GM04504 (cell line): ENCODE data around the gene RBFOX2.
"Not testable (repeated sequence)": the region's sequence is repeated elsewhere in the genome, so short reads cannot be mapped to it uniquely, and the experiment has no call there.

ENCODE experiments used
- DNase-seq: peaks from one replicate; pipeline ENCODE4 v3.0.0-alpha.2; 2012; ENCODE audit warnings: low read depth

Gene RBFOX2

GRCh38 chr22:36028646-36029405 lies at the start of gene RBFOX2:
TSS of gene RBFOX2 (minus strand) at chr22:36028824. CDS start at chr22:36028425, 399 bp downstream.
- peak; percentile 93 for DNase-seq

- DNase-seq: peak; percentile 52
Observed at GRCh38 chr22:36077271-36077670, 48.6 kb upstream of the RBFOX2 start.

GRCh38 chr22:36075724-36076123 lies 47.1 kb upstream of the RBFOX2 start:
- no peak for DNase-seq

- DNase-seq: no peak
Observed at GRCh38 chr22:36075230-36075629, 46.6 kb upstream of the RBFOX2 start.

GRCh38 chr22:36073476-36073875 lies 44.9 kb upstream of the RBFOX2 start:
- DNase-seq: no peak

DNA sequence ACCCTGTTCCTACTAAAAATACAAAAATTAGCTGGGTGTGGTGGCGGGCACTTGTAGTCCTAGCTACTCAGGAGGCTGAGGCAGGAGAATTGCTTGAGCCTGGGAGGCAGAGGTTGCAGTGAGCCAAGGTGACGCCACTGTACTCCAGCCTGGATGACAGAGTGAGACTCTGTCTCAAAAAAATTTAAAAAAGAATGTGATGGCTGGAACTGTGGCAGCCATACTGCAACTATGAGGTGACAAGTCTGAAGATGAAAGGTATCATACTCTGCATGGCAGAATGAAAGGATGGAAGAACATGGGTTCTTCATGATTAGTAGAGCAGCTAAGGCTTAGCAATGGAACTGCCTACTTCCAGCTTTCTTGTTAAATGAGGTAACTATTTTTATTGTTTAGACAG lies 42.0 kb upstream of the RBFOX2 start:
- not testable (repeated sequence) for DNase-seq

- no peak for DNase-seq
Observed at GRCh38 chr22:36069368-36069767, 40.7 kb upstream of the RBFOX2 start.

DNA sequence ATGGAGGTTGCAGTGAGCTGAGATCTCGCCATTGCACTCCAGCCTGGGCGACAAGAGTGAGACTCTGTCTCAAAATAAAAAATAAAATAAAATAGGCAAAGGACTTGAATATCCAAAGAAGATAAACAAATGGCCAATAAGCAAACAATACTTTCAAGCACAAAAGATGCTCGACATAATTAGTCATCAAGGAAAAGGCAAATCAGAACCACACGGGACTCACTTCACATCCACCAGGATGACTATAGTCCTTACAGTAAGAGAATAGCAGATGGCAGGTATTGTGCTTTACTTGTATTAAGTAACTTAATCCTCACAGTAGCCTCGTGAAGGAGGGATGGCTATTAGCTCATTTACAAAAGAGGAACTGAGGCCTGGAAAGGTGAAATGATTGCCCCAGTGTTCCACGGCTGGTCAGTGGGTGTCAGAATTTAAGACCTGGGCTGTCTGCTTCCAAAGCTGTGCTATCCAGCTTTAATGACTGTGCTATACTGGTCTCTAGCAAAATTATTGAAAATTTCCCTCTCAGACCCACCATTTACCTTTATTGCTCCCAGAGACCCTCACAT lies 40.2 kb upstream of the RBFOX2 start:
- DNase-seq: no peak

GRCh38 chr22:36067235-36067558 lies 38.6 kb upstream of the RBFOX2 start:
- DNase-seq: no peak

DNA sequence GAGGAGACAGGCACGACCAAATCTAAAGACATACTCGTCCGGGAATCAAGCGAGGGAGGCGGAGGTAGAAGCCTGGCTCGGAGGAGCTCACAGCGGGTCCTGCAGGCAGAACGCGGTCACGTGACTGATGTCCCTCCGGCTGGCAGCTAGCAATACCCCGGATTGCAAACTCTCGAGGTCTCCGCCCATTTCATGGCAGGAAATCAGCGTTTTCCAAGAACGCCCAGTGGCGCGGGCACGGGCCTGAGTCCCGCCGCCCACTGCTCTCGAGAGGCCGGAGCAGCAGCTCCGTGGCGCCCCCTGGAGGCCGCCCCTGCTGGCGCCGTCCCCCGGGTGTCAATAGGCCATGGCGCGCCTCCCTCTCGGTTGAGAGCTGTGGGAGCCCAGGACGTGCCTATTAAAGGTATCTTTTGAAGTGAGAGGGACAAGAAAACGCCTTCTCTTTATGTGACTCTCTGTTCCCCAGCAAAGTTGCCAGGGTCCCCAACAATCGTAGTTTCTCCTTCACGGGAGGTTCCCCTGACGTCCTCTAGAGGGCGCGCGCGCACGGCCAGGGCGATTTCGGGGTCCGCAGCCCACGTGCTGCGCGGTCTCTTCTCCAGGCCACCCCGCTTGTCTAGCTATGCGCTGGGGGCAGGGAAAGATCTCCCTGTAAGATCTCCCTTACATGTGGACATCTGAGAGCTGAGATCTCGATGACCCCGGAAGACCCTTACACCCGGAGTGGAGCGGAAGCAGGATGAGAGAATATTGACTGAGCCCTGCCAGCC lies 37.3 kb upstream of the RBFOX2 start:
- DNase-seq: peak; percentile 89

DNA sequence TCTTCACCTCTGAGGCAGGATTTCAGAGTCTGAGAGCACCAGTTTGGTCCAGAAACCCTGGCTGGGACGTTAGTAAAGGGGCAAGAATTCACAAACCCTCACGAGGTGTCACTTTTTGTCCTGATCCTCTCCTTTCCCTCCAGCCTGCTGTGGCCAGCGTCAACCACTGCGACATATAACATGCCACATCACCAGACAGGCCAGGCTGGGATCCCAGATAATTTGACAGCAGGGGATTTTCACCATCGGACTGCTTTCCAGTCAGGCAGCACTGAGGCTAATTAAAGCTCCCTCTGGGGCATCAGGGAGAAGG lies 36.8 kb upstream of the RBFOX2 start:
- no peak for DNase-seq

DNA sequence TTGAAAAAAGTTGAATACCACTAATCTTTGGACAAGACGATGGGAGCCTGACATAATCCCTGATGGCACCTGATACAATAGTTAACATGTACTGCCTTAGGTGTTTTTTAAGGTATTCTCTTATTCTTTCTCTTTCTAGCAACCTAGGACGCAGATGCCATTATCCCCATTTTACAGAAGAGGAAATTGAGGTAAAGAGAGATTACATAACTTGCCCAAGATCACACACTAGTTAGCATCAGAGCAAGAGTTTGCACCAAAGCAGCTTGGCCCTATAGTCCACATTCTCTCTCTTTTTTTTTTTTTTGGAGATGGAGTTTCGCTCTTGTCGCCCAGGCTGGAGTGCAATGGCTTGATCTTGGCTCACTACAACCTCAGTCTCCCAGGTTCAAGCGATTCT lies 35.7 kb upstream of the RBFOX2 start:
- DNase-seq: no peak

GRCh38 chr22:36056980-36057379 lies 28.4 kb upstream of the RBFOX2 start:
- DNase-seq: no peak

DNA sequence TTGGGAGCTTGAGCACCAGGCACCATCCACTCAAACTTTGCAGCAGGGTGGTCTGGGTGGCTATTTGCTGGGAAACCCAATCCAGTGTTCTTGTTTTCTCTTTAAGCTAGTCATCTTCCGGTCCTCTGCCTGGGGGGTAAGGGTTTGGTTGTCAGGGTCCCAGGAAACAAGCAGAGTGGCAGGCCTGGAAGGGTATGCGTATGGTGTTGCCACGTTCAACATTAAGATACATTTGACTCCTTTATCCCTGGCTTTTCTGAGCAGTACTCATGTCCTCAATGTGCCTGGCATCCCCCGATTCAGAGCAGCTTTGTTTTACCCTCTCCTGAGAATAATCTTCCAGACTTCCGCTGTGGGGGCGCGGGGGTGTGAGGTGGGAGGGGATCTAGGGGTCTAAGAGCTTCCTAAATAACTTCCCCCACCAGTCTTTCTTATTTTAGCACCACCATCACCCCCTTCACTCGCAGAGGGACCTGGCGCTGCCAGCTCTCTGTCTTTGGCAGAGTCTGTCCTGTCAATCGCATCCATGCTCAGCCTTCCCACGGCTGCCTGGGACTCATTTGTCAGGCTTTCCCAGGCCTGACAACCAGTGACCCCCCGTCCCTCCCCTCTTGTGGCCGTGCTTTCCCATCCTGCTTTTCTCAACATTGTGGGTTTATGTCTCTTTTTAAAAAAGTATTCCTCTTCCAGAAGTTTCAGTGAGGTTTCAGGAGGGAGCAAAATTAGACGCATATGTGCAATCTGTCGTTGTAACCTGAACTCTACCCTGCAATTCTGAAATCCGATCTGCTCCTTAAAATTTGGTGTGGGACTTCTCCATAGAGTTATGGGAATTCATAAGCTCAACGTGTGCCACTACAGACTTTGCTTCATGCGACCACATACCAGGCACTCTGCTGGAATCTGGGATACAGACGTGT lies 27.0 kb upstream of the RBFOX2 start:
- DNase-seq: no peak

DNA sequence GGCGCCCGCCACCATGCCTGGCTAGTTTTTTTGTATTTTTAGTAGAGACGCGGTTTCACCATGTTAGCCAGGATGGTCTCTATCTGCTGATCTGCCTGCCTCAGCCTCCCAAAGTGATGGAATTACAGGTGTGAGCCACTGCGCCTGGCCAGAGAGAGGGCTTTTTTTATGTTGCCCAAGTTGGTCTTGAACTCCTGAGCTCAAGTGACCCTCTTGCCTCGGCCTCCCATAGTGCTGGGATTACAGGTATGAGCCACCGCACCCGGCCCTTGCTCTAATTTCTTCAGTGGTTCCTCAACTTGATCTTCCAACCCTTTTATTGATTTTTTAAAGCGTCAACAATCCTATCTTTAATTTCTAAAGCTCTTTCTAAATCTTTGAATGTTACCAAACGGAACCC lies 25.8 kb upstream of the RBFOX2 start:
- DNase-seq: not testable (repeated sequence)

DNA sequence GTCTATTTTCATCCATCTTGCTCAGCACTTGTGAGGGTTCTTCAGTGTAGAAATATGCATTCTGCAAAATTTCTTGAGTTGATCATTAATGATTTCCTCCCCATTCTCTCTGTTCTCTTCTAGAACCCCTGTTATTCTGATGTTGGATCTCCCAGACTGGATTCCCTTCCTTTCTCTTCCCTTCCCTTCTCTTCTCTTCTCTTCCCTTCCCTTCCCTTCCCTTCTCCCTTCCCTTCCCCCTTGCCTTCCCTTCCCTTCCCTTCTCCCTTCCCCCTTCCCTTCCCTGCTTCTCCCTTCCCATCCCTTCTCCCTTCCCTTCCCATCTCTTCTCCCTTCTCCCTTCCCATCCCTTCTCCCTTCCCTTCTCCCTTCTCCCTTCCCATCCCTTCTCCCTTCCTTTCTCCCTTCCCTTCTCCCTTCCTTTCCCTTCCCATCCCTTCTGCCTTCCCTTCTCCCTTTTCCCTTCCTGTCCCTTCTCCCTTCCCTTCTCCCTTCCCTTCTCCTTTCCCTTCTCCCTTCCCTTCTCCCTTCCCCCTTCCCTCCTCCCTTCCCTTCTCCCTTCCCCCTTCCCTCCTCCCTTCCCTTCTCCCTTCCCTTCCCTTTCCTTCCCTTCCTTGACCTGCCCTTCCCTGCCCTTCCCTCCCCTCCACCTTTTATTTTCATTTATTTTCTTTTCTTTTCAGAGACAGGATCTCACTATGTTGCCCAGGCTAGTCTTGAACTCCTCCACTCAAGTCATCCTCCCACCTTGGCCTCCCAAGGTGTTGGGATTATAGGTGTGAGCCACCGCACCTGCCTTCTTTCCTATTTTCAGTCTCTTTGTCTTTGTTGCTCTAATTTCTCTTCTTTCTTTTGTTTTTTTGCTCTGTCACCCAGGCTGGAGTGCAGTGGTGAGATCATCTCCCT lies 24.9 kb upstream of the RBFOX2 start:
- no peak for DNase-seq

GRCh38 chr22:36052505-36052941 lies 23.9 kb upstream of the RBFOX2 start:
- DNase-seq: no peak

GRCh38 chr22:36049678-36049997 lies 21.0 kb upstream of the RBFOX2 start:
- DNase-seq: no peak

- no peak for DNase-seq
Observed at GRCh38 chr22:36048911-36049677, 20.5 kb upstream of the RBFOX2 start.

GRCh38 chr22:36044517-36044916 lies 15.9 kb upstream of the RBFOX2 start:
- DNase-seq: not testable (repeated sequence)

DNA sequence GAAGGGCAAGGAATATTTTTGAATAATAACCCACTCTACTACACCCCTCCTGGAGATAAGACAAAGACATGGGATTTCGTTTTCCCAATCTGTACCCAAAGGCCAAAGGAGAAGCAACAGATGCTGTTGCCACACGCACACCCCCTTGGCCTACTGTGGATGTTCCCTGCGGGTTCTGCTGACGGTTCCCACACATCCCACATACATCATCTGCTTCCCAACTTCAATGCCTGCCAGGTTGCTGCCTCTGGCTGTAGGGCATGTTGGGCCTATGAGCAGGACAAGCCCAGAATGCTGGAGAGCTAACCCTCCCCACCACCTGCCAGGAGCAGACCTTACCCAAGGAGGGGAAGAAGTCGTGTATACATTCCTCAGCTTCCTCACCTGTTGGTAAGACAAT lies 13.6 kb upstream of the RBFOX2 start:
- DNase-seq: no peak
